ENCODE results near the gene EVC. TPM values are rescaled to one million over a fixed set of nuclear protein-coding genes. Genes with fewer than 3 reads are reported as not detected.

Gene EVC
- total RNA-seq, 1 donor from 2014 or later = 8.7 TPM

DNA sequence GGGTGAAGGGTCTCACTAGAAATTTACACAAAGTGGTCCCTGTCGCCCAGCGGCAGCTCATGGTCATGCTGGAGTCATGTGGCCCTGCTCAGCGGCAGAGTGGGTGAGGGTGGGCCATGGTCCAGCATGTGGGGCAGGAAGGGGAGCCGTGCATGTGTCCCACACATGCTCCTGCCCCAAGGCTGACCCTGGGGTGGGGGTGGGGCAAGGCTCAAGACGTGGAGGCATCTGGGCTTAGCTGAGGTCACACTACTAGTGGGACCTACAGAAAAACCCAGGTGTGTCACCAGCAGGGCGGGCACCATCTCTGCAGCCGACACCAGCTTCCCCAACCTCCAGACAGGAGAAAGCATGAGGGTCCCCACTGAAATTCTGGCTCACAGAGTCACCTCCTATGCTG, 42.4 kb downstream of the EVC start:
- intact Hi-C loops (cut with DNase I) = no loop called here
- no peak for DNase-seq (ENCODE audit: low spot score)

- no peak for DNase-seq (ENCODE audit: low spot score)
Measured at GRCh38 chr4:5753766-5754528, 42.9 kb downstream of the EVC start.

GRCh38 chr4:5754529-5754881, 43.5 kb downstream of the EVC start:
- intact Hi-C loops (cut with DNase I) = no loop called here
- no peak for DNase-seq (ENCODE audit: low spot score)

More at GRCh38 chr4:5753766-5754528, 42.9 kb downstream of the EVC start:
- intact Hi-C loops (cut with DNase I) = no loop called here

- no peak for DNase-seq (ENCODE audit: low spot score)
- intact Hi-C loops (cut with DNase I) = no loop called here
Measured at GRCh38 chr4:5755161-5755560, 44.2 kb downstream of the EVC start.

- intact Hi-C loops (cut with DNase I) = no loop called here
Measured at GRCh38 chr4:5755679-5756078, 44.7 kb downstream of the EVC start.

DNA sequence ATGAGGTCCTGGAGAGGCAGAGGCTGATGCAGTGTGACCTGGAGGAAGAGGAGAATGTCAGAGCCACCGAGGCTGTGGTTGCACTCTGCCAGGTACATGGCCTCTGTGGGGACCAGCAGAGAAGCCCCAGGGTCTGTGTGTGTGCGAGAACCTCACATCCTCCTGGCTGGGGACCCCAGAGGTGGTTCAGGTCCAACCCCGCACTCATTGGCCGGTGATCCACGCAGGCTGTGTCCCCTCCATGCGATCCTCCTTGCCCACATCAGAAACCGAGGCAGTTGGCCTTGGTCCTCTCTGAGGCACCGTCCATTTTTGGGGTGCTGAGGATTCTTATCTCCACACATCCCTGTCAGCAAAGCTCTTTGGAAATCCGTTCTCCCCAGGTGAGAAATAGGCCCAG, 45.3 kb downstream of the EVC start:
- intact Hi-C loops (cut with DNase I) = no loop called here
- DNase-seq (ENCODE audit: low spot score) = no peak

More at GRCh38 chr4:5755679-5756078, 44.7 kb downstream of the EVC start:
- DNase-seq (ENCODE audit: low spot score) = no peak

DNA sequence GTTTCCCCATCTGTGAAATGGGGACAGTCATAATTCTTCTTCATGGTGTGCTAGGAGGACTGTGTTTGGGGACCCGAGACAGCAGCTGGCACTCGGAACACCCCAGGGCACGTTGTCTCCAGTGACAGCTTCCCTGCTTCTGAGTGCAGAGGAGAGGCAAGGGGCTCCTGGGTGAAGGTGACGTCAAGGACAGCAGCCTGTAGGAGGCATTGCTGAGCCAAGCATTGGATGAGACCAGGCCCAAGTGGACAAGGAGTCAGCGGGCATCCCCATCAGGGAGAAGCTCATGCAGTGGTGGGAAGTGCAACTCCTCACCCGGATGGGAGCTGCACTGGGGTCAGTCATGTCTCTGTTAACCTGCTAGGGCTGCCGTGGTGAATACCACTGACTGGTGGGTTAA, 46.1 kb downstream of the EVC start:
- DNase-seq (ENCODE audit: low spot score) = no peak
- intact Hi-C loops (cut with DNase I) = no loop called here

DNA sequence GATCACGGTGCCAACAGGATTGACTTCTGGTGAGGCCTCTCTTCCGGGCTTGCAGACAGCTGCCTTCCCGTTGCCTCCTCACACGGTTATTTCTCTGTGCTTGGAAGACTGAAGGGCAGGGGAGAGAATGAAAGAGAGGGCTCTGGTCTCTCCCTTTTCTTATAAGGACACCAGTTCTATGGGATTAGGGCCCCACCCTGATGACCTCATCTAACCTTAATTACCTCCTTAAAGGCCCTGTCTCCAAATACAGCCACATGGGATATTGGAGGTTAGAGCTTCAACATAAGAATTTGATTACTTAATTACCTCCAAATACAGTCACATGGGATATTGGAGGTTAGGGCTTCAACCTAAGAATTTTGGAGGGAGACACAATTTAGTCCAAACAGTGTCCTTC, 46.5 kb downstream of the EVC start:
- no peak for DNase-seq (ENCODE audit: low spot score)
- intact Hi-C loops (cut with DNase I) = no loop called here

- DNase-seq (ENCODE audit: low spot score) = no peak
- intact Hi-C loops (cut with DNase I) = no loop called here
Measured at GRCh38 chr4:5757954-5758353, 47.0 kb downstream of the EVC start.

GRCh38 chr4:5758741-5759140, 47.7 kb downstream of the EVC start:
- intact Hi-C loops (cut with DNase I) = no loop called here
- no peak for DNase-seq (ENCODE audit: low spot score)

DNA sequence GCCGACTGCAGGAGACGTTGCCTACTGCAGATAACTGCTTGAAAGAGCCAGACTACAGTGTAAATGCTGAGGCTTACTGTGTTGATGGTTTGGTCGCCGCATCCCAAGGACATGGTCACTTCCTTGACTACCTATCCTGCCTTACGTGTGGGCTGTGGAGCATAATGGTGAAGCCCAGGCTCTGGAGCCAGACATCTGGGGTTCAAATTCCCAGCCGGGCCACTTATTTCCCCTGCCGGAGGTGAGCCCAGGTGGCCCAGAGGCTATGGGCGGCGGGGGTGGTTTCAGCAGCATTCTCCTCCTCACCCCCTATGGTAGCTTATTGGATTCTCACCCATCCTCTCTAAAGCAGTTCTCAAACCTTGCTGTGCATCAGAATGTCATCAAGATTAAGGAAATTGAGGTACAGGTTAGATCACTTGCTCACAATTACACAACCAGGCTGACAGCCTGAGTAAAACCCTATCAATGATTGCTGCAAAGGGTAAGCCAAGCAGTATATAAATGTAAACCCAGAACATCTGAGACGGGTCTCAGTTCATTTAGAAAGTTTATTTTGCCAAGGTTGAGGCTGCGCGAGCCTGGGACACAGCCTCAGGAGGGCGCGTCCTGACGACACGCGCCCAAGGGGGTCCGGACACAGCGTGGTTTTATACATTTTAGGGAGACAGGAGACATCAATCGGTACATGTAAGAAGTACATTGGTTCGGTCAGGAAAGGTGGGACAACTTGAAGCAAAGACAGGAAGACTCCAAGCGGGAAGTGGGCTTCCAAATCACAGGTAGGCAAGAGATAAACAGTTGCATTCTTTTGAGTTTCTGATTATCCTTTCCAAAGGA, 48.5 kb downstream of the EVC start:
- intact Hi-C loops (cut with DNase I) = no loop called here
- DNase-seq (ENCODE audit: low spot score) = no peak

GRCh38 chr4:5760246-5760645, 49.2 kb downstream of the EVC start:
- no peak for DNase-seq (ENCODE audit: low spot score)
- intact Hi-C loops (cut with DNase I) = no loop called here

- no peak for DNase-seq (ENCODE audit: low spot score)
- intact Hi-C loops (cut with DNase I) = no loop called here
Measured at GRCh38 chr4:5760936-5761480, 50.0 kb downstream of the EVC start.

DNA sequence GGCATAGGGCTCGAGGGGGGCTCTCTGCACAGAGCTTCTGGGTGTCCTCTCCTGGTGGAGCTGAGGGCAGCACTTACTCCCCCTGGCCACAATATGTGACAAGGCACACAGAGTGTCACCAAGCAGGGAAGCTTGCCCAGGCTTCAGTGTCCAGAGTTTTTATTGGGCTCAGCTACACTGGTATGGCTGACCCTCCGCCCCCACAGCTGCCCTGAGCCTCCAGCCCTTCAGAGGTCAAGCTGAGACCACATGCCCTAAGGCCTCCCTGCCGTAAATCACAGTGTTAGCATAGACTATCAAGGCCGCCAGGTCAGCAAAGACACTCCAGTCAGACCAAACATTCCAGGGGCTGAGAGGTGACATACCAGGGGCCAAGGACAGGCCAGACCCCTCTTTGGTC, 59.0 kb downstream of the EVC start:
- no peak for DNase-seq (ENCODE audit: low spot score)
- intact Hi-C loops (cut with DNase I) = no loop called here

- intact Hi-C loops (cut with DNase I) = no loop called here
- no peak for DNase-seq (ENCODE audit: low spot score)
Measured at GRCh38 chr4:5772528-5773270, 61.7 kb downstream of the EVC start.

DNA sequence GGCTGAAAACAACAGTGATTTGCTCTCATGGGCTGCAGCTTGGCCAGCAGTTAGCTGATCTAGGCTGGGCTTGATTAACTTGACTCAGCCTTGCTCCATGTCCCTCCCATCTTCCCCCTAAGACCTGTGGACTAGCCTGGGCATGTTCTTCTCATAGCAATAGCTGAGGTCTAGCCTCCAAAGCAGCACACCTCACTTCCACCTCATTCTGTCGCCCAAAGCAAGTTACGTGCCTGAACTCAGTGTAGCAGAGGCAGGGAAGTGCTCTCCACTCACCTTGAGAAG, 62.2 kb downstream of the EVC start:
- no peak for DNase-seq (ENCODE audit: low spot score)
- intact Hi-C loops (cut with DNase I) = no loop called here

DNA sequence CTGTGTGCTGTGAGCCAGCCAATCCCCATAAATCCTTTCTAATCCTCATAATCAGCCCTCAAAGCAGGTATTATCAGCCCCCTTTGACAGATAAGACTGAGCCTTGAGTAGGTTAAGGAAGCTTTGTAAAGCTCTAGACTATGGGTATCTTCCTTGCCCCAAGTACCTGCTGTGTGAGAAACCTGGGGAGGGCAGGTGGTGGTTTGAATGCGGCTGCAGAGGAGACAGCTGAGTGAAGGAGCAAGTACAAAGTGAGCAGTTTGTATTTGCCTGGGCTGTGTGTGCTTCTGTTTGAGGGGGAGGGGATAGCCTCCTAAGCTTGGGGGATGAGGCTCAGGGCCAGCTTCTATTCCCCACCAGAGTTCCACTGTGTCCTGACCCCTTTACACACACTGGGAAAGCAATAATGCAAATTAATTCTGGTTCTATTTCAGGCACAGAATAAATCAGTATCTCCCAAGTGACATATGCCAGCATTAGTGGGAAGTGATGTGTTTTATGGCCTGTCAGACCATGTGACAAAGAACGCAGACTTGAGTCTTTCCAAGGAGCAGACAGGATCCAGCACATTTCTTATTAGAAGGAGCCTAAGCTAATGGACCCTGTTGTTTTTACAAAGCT, 63.5 kb downstream of the EVC start:
- DNase-seq (ENCODE audit: low spot score) = no peak
- intact Hi-C loops (cut with DNase I) = no loop called here

- DNase-seq (ENCODE audit: low spot score) = no peak
- intact Hi-C loops (cut with DNase I) = no loop called here
Measured at GRCh38 chr4:5776510-5776909, 65.5 kb downstream of the EVC start.

GRCh38 chr4:5780831-5781480, 70.0 kb downstream of the EVC start:
- intact Hi-C loops (cut with DNase I) = no loop called here
- peak; percentile 55 for DNase-seq (ENCODE audit: low spot score)
